ENCODE measurements around the gene RUNX2. TPM values are rescaled to one million over a fixed set of nuclear protein-coding genes. Genes with fewer than 3 reads are reported as not detected.

The RUNX2 gene
- total RNA-seq, 2 experiments from 2014 or later: 8.0 to 9.3 TPM

DNA sequence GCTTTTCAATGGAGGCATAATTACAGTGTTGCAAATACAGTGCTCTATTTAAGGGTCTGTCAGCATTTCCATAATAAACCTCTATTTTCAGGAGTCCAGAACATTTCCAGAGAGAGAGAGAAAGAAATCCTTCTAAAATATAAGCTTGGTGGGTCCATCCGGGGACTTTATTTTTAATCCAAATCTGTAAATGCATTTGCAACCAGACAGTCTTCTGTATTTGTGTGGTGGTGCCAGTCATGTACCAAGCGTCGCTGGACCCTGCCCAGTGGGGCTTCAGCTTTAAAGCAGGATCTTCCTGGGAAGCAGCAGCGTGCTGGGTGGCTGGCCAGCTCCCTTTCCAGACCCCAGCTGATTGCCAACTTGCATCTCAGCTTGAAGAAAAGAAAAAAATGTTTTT is 306.1 kb downstream of the RUNX2 start:
- no peak overlapping the region for H3K27ac Mint-ChIP-seq
- POLR2A ChIA-PET: no interaction called here

DNA sequence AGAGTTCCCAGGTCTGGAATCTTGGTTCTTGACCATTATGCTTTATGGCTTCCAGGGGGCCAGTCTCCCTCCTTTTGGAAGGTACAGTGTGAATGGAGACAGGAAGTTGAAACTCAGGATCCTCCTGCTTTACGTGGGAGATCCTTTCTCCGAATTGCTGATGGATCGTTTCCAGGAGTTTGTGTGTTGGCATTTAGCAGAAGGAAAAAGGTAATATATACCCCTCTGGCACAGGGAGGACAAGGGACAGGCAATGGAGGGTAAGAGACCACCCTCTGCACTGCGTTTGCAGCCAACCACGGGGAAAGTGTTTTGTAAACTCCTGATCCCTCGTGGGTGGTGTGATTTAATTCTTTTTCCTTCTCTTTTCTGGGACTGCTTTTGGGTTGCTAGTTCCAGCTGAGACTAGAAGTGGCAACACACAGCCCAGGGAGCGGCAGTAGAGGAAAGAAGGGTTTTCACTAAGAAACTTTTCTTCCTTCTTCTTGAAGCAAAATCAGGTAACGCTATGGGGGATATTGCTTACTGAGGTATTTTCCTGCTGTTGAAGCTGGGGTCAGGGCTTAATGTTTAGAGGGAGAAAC is 307.2 kb downstream of the RUNX2 start:
- ChIA-PET POLR2A (no interaction called here), CTCF (no interaction called here)
- Mint-ChIP-seq H3K4me1 (ENCODE audit: low read depth) (peaks cover 7% of the 10 kb centered on the region), H3K4me3 (no peak overlapping the region), H3K27ac (no peak overlapping the region), H3K36me3 (ENCODE audit: low read depth) (no peaks in the 10 kb centered on the region), H3K27me3 (peaks cover 2% of the 10 kb centered on the region), H3K9me3 (no peaks in the 10 kb centered on the region)
- TF ChIP-seq, protein P1, sequence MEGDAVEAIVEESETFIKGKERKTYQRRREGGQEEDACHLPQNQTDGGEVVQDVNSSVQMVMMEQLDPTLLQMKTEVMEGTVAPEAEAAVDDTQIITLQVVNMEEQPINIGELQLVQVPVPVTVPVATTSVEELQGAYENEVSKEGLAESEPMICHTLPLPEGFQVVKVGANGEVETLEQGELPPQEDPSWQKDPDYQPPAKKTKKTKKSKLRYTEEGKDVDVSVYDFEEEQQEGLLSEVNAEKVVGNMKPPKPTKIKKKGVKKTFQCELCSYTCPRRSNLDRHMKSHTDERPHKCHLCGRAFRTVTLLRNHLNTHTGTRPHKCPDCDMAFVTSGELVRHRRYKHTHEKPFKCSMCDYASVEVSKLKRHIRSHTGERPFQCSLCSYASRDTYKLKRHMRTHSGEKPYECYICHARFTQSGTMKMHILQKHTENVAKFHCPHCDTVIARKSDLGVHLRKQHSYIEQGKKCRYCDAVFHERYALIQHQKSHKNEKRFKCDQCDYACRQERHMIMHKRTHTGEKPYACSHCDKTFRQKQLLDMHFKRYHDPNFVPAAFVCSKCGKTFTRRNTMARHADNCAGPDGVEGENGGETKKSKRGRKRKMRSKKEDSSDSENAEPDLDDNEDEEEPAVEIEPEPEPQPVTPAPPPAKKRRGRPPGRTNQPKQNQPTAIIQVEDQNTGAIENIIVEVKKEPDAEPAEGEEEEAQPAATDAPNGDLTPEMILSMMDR (IDR thresholded peaks at IDR 0.05): no peak
- DNase-seq (no peak), ATAC-seq (no peak)
- intact Hi-C loops (cut with micrococcal nuclease): no loop called here

More for the DNA sequence above, 306.1 kb downstream of the RUNX2 start:
- Mint-ChIP-seq H3K27me3 (peaks cover 2% of the 10 kb centered on the region), H3K4me3 (no peak overlapping the region), H3K36me3 (ENCODE audit: low read depth) (no peaks in the 10 kb centered on the region), H3K9me3 (no peaks in the 10 kb centered on the region), H3K4me1 (ENCODE audit: low read depth) (peaks cover 9% of the 10 kb centered on the region)
- no peak for DNase-seq
- CTCF ChIA-PET: no interaction called here
- TF ChIP-seq, protein P1 (IDR thresholded peaks at IDR 0.05): no peak
- no peak for ATAC-seq
- intact Hi-C loops (cut with micrococcal nuclease): no loop called here

DNA sequence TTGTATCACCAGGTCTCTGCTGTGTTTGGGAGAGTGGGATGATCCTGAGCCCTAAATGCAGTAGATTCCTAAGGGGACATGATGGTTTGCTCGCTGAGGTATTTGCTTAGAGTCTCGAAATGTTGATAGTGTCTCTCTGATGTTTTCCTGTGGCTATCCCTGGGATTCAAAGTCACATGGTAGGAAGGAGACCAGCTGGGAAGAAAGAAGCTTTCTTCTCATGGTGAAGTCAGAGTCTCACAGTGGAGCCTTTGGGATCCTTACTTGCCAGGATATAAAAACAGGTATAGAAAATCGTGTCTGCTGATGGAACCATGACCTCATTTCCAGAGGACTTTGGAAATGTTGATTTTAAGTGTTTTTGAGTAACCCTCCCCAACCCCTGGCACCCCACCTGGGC is 308.9 kb downstream of the RUNX2 start:
- H3K4me1 Mint-ChIP-seq (ENCODE audit: low read depth): peaks cover 7% of the 10 kb centered on the region
- TF ChIP-seq, protein P1 (IDR thresholded peaks at IDR 0.05): no peak
- ATAC-seq (no peak), DNase-seq (no peak)
- ChIA-PET CTCF (no interaction called here), POLR2A (interaction anchor here (0.7 kb wide), 1 partner anchor 69 kb away, joined by 3 read pairs; no protein-coding TSS in a partner anchor)
- peaks cover 2% of the 10 kb centered on the region for H3K27me3 Mint-ChIP-seq
- no peak overlapping the region for H3K4me3 Mint-ChIP-seq
- no peaks in the 10 kb centered on the region for H3K9me3 Mint-ChIP-seq
- intact Hi-C loops (cut with micrococcal nuclease): no loop called here
- no peak overlapping the region for H3K27ac Mint-ChIP-seq
- H3K36me3 Mint-ChIP-seq (ENCODE audit: low read depth): no peaks in the 10 kb centered on the region

DNA sequence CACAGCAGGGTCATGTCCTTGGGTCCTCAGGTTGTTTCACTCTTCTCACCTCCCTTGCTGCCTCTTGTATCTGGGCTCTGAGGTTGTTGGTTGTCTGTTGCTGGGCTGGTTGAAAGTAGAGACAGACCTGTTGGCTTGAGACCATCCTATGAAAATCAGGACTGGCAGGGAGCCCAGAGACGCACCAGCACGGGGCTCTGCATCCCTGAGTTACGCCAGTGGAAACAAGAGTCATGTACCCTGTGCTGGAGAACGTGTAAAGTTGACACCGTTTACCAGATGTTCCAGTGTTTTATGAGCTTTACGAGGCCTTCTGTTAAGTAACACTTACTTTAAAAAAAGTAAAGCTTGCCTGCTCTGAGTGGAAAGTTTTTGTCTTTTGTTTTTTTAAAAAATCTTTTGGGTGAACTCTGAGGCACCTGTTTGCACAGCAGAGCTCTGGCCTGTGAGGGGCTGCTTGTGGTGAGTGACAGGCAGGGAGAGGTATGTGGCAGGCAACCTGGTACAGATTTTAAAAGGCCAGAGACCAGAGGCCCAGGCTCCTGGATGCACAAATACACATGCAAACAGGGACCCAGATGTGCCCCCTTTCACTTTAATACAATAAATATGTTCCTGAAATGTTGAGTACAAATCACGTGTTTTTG is 309.6 kb downstream of the RUNX2 start:
- DNase-seq (no peak), ATAC-seq (no peak)
- Mint-ChIP-seq H3K36me3 (ENCODE audit: low read depth) (no peaks in the 10 kb centered on the region), H3K4me1 (ENCODE audit: low read depth) (peaks cover 7% of the 10 kb centered on the region), H3K9me3 (no peaks in the 10 kb centered on the region), H3K27me3 (peaks cover 2% of the 10 kb centered on the region), H3K4me3 (no peak overlapping the region), H3K27ac (no peak overlapping the region)
- ChIA-PET CTCF (no interaction called here), POLR2A (no interaction called here)
- TF ChIP-seq, protein P1 (IDR thresholded peaks at IDR 0.05): no peak
- intact Hi-C loops (cut with micrococcal nuclease): no loop called here

DNA sequence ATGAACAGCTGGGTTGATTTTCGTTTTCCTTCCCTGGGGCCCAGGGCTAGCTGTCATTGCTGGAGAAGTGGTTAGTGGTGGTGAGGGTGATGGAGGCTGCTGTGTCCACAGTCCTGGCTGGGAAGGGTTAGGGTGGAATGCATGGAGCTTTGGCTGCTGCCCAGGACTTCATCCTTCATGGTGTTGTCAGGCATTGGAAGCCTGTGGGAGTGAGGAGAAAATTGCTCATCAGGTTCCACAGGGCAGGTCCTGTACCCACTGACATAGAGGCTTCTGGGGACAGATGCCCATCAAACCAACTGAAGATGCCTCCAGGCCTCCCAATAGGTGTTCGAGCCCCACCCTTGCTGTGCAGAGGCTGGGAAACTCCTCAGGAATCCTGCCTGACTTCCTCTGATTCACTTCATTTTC is 312.0 kb downstream of the RUNX2 start:
- no peaks in the 10 kb centered on the region for H3K9me3 Mint-ChIP-seq
- peaks cover 6% of the 10 kb centered on the region for H3K27me3 Mint-ChIP-seq
- ChIA-PET CTCF (no interaction called here), POLR2A (no interaction called here)
- no peak for DNase-seq
- H3K27ac Mint-ChIP-seq: no peak overlapping the region
- peaks cover 3% of the 10 kb centered on the region for H3K4me1 Mint-ChIP-seq (ENCODE audit: low read depth)
- H3K36me3 Mint-ChIP-seq (ENCODE audit: low read depth): no peaks in the 10 kb centered on the region
- ATAC-seq: no peak
- TF ChIP-seq, protein P1 (IDR thresholded peaks at IDR 0.05): no peak
- no peak overlapping the region for H3K4me3 Mint-ChIP-seq
- intact Hi-C loops (cut with micrococcal nuclease): no loop called here
